Measurements from ENCODE around the gene MISP.

MISP gene

DNA sequence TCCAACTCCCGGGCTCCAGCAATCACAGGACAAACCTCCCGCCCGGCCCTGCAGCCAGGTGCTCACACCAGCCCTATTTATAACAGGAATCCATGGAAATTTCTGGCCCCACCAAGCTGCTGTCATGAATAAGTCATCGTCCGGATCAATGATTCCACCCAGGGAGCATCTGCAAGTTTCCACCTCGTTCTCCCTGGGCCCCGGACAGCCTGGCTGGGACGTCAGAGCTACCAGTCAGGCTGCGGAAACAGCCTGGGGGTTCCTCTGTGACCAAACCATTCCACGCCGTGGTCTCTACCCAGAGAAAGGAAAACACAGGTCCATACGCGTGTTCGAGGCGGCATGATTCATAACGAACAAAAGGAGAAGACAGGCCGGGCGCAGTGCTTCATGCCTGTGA lies 25.6 kb downstream of the MISP start:
- H3K27ac ChIP-seq (ENCODE audit: low read length) = no peak overlapping the region
- H2AFZ ChIP-seq (ENCODE audit: low read depth, low read length) = no peak overlapping the region
- H3K9ac ChIP-seq (ENCODE audit: low read depth, low read length) = no peak overlapping the region
- no peaks in the 10 kb centered on the region for H3K9me3 ChIP-seq (ENCODE audit: insufficient read depth, low read length, severe bottlenecking)
- ATAC-seq (ENCODE audit: insufficient read depth, low read depth) (no peak), DNase-seq (no peak)
- no peaks in the 10 kb centered on the region for H4K20me1 ChIP-seq (ENCODE audit: insufficient read depth, low read length)
- H3K4me1 ChIP-seq (ENCODE audit: insufficient read depth, low read length) = no peaks in the 10 kb centered on the region
- H3K27me3 ChIP-seq (ENCODE audit: insufficient read depth, low read length, poor library complexity) = no peaks in the 10 kb centered on the region
- H3K4me2 ChIP-seq (ENCODE audit: insufficient read depth, low read length) = no peak overlapping the region
- TF ChIP-seq, protein P1, sequence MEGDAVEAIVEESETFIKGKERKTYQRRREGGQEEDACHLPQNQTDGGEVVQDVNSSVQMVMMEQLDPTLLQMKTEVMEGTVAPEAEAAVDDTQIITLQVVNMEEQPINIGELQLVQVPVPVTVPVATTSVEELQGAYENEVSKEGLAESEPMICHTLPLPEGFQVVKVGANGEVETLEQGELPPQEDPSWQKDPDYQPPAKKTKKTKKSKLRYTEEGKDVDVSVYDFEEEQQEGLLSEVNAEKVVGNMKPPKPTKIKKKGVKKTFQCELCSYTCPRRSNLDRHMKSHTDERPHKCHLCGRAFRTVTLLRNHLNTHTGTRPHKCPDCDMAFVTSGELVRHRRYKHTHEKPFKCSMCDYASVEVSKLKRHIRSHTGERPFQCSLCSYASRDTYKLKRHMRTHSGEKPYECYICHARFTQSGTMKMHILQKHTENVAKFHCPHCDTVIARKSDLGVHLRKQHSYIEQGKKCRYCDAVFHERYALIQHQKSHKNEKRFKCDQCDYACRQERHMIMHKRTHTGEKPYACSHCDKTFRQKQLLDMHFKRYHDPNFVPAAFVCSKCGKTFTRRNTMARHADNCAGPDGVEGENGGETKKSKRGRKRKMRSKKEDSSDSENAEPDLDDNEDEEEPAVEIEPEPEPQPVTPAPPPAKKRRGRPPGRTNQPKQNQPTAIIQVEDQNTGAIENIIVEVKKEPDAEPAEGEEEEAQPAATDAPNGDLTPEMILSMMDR (IDR thresholded peaks at IDR 0.05; ENCODE audit: borderline replicate concordance, extremely low read depth, low read length, poor library complexity, severe bottlenecking) = no peak
- TF ChIP-seq EZH2 (IDR thresholded peaks at IDR 0.05; ENCODE audit: borderline replicate concordance, low read depth, low read length, severe bottlenecking) = no peak
- no peak overlapping the region for H3K4me3 ChIP-seq (ENCODE audit: low read depth in 1 of 2, low read length in 2 of 2)
- H3K36me3 ChIP-seq (ENCODE audit: insufficient read depth, low read length) = no peaks in the 10 kb centered on the region
- no peaks in the 10 kb centered on the region for H3K79me2 ChIP-seq (ENCODE audit: insufficient read depth, low read length)

GRCh38 chr19:778910-779653 lies 28.2 kb downstream of the MISP start:
- no peak overlapping the region for H3K9ac ChIP-seq (ENCODE audit: low read depth, low read length)
- DNase-seq = no peak
- no peaks in the 10 kb centered on the region for H3K9me3 ChIP-seq (ENCODE audit: insufficient read depth, low read length, severe bottlenecking)
- TF ChIP-seq, protein P1 (IDR thresholded peaks at IDR 0.05; ENCODE audit: borderline replicate concordance, extremely low read depth, low read length, poor library complexity, severe bottlenecking) = no peak
- TF ChIP-seq EZH2 (IDR thresholded peaks at IDR 0.05; ENCODE audit: borderline replicate concordance, low read depth, low read length, severe bottlenecking) = no peak
- no peak overlapping the region for H3K27ac ChIP-seq (ENCODE audit: low read length)
- H3K4me1 ChIP-seq (ENCODE audit: insufficient read depth, low read length) = no peaks in the 10 kb centered on the region
- no peaks in the 10 kb centered on the region for H3K79me2 ChIP-seq (ENCODE audit: insufficient read depth, low read length)
- no peak overlapping the region; the same call in 1 of the 2 replicates for H2AFZ ChIP-seq (ENCODE audit: low read depth, low read length)
- no peak for ATAC-seq (ENCODE audit: insufficient read depth, low read depth)
- no peaks in the 10 kb centered on the region for H3K27me3 ChIP-seq (ENCODE audit: insufficient read depth, low read length, poor library complexity)
- H3K4me2 ChIP-seq (ENCODE audit: insufficient read depth, low read length) = no peak overlapping the region
- no peaks in the 10 kb centered on the region for H3K36me3 ChIP-seq (ENCODE audit: insufficient read depth, low read length)
- no peak overlapping the region for H3K4me3 ChIP-seq (ENCODE audit: low read depth in 1 of 2, low read length in 2 of 2)
- H4K20me1 ChIP-seq (ENCODE audit: insufficient read depth, low read length) = no peaks in the 10 kb centered on the region

GRCh38 chr19:780935-781334 lies 30.0 kb downstream of the MISP start:
- TF ChIP-seq EZH2 (IDR thresholded peaks at IDR 0.05; ENCODE audit: borderline replicate concordance, low read depth, low read length, severe bottlenecking) = no peak
- TF ChIP-seq, protein P1 (IDR thresholded peaks at IDR 0.05; ENCODE audit: borderline replicate concordance, extremely low read depth, low read length, poor library complexity, severe bottlenecking) = no peak
- no peaks in the 10 kb centered on the region for H3K9me3 ChIP-seq (ENCODE audit: insufficient read depth, low read length, severe bottlenecking)
- DNase-seq (no peak), ATAC-seq (ENCODE audit: insufficient read depth, low read depth) (no peak)
- H3K27ac ChIP-seq (ENCODE audit: low read length) = no peak overlapping the region
- no peak overlapping the region for H3K4me2 ChIP-seq (ENCODE audit: insufficient read depth, low read length)
- no peaks in the 10 kb centered on the region for H3K36me3 ChIP-seq (ENCODE audit: insufficient read depth, low read length)
- H3K4me3 ChIP-seq (ENCODE audit: low read depth in 1 of 2, low read length in 2 of 2) = no peak overlapping the region
- no peaks in the 10 kb centered on the region for H3K27me3 ChIP-seq (ENCODE audit: insufficient read depth, low read length, poor library complexity)
- H2AFZ ChIP-seq (ENCODE audit: low read depth, low read length) = no peak overlapping the region
- no peaks in the 10 kb centered on the region for H4K20me1 ChIP-seq (ENCODE audit: insufficient read depth, low read length)
- H3K79me2 ChIP-seq (ENCODE audit: insufficient read depth, low read length) = no peaks in the 10 kb centered on the region
- H3K9ac ChIP-seq (ENCODE audit: low read depth, low read length) = no peak overlapping the region
- H3K4me1 ChIP-seq (ENCODE audit: insufficient read depth, low read length) = no peaks in the 10 kb centered on the region

Measured in DND-41 (cell line).